Inferior parietal cortex (tissue), 1 donor: ENCODE data around the gene PRXL2B.

Source experiments
- DNase-seq: peaks from one replicate; pipeline ENCODE4 v3.0.0-alpha.2; 2016; ENCODE audit errors: extremely low spot score

The PRXL2B gene

GRCh38 chr1:2635361-2636010 lies 48.9 kb downstream of the PRXL2B start:
- no peak for DNase-seq

- no peak for DNase-seq
These were observed 50.2 kb downstream of the PRXL2B start for GRCh38 chr1:2636733-2637132.

GRCh38 chr1:2637442-2638145 lies 51.0 kb downstream of the PRXL2B start:
- DNase-seq: no peak

GRCh38 chr1:2638466-2639115 lies 52.0 kb downstream of the PRXL2B start:
- DNase-seq: no peak

- DNase-seq: no peak
These were observed 52.6 kb downstream of the PRXL2B start for GRCh38 chr1:2639203-2639602.

- no peak for DNase-seq
These were observed 53.3 kb downstream of the PRXL2B start for GRCh38 chr1:2639607-2640521.

- DNase-seq: no peak
These were observed 54.0 kb downstream of the PRXL2B start for GRCh38 chr1:2640626-2641025.
